Left renal cortex interstitium (tissue), 4 donors: ENCODE results near the gene LNX2. TPM values are rescaled to one million over a fixed set of nuclear protein-coding genes. Genes with fewer than 3 reads are reported as not detected.

Source experiments
- DNase-seq, 4 donors: peaks; one replicate each; pipeline ENCODE4 v3.0.0-alpha.2; 2013; ENCODE audit warnings: low read depth in 4 of 4, low spot score in 2 of 4, missing footprints in 1 of 4
- polyA plus RNA-seq, 4 donors: library from polyadenylated mRNA; unstranded; fragments of 120-200 nt; gene quantifications; one replicate each; pipeline ENCODE4 v1.2.1, GENCODE V29; 2013; ENCODE audit not compliant: insufficient read length in 4 of 4

The LNX2 gene
- polyA plus RNA-seq, 4 donors = 11.2 to 13.5 (median 12.0) TPM

DNA sequence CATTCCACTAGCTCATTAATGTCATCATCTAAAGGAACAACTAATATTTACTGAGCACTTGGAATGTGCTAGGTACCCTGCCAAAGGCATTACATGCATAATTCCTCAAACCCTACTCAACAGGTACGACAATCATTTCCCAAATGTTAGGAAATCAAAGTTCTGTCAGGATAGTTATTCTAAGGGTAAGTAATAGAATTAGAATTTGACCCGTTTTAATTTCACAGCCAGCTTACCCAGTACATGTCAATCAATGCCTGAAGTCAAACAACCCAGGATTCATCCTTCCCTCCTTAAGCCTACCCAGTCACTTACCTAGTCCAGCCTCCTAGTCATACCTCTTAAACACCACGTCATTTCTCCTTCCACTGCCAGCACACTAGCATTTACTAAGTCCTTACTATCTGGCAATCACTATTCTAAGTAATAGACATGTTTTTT, 2.4 kb downstream of the LNX2 start:
- no peak for DNase-seq

DNA sequence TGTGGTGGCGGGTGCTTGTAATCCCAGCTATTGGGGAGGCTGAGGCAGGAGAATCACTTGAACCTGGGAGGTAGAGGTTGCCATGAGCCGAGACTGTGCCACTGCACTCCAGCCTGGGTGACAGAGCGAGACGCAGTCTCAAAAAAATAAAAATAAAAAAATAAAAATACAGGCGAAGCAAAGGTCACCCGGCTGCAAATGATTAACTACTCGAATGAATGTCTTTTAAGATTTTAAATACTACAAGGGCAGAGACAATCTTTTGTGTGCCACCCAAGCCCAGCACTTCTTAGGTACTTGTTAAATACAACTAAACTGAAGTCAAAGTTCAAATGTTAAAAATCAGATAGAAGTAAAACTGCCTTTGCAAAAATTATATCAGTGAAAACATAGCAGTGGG, 6.7 kb downstream of the LNX2 start:
- no peak for DNase-seq

DNA sequence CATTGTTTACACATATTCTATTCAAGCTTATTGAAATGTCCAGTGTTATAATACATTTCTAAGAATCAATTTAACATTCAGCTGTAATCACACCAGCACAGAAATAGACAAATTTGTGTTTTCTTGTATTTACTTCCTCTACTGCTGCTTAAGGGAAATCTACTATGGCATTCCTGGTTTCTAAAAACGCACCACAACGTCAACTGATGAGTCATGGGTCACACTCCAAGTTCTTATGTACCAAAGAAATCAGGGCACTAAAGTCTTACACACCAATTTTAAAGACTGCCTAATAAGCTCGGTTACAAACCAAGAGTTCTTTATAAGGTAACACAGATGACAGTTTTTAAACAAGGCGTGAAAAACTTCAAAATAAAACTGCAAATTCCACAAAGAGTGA, 13.2 kb downstream of the LNX2 start:
- DNase-seq = no peak

DNA sequence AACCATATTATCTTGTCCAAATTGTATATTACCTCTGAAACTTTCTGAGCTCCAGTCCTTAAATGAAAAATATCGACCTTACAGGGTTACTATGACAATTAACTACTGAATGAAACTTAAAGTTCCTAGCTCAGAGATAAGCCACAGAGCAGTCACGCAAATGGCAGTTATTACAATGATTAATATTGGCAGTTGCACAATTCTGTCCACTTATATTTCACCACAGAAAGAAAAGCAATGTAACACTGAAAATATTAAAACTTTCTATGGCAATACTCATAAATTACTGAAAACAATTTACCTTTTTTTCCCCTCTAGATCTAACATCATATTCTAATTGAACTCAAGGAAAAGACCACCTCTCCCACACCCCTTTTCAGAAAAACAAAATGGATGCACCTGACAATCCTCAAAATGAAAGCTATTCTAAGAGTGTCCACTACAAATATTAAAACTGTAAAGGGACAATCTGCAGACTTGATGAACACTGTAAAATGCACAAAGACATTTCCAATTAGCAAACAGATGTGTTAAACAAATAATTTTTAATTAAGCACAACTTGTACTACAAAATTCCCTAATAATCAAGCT, 14.6 kb downstream of the LNX2 start:
- no peak for DNase-seq

DNA sequence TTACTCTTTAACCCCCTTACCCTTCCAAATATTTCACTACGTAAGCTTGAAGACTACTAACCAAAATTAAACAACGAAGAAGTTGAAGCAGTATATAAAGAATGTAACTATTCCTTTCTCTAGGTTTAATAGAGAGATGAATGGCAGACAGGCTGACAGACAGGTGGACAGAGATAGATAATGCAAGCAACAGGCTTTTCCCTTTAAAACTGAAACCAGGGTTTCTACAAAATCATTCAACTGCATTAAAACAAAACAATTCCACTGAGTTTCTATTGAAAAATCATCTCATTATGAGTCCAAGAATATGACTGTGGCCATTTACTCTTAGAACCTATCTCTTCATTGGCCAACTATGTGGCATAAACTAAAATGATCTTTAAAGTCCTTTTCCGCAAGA, 15.2 kb downstream of the LNX2 start:
- no peak for DNase-seq

DNA sequence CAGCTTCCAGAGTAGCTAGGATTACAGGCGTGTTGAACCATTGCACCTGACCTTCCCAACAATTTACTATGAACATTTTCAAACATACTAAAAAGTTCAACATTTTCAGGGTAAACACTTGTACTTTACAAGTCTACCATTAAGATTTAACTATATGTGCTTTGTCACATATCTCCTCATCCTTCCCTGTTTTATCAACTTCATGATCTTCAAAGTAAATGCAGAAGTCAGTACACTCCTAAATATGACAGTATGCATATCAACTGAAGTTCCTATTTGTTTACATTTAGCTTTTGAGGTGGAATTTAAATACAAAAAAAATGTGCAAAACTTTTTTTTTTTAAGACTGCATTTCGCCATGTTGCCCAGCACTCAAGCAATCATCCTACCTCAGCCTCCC, 18.5 kb downstream of the LNX2 start:
- no peak for DNase-seq

DNA sequence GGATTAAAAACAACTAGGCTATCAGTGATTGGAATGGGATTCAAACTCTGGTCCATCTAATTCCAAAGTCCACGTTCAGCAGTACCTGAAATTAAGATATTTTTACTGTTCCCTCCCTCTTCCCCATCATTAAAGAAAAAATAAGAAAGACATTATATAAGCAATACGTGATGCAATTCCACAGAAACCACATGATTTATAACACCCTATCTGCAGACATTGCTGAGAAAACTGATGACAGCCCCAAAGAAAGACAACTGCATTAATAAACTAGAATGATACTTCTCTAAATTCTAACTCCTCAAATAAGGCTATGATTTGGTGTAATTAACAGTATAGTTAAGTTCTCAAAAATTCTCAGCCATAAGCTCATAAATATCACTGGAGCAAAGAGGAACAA, 19.1 kb downstream of the LNX2 start:
- DNase-seq = no peak

DNA sequence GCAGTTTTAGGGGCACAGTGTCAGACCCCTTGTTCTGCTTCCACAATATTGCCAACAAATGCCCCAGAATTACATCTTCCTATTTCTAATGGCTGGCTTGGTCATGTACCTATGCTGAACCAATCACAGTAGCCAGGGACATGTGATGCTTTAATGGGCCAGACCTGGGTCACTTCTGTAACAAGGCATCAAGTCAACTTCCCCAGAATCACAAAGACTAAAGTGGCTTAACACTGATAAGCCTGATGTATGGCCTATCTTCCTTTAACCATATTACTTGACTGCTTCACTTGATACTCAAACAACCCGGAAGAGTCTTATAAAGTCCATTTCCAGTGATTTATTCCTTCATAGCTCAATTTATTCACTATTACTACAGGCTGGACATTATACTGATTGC, 19.6 kb downstream of the LNX2 start:
- no peak for DNase-seq

DNA sequence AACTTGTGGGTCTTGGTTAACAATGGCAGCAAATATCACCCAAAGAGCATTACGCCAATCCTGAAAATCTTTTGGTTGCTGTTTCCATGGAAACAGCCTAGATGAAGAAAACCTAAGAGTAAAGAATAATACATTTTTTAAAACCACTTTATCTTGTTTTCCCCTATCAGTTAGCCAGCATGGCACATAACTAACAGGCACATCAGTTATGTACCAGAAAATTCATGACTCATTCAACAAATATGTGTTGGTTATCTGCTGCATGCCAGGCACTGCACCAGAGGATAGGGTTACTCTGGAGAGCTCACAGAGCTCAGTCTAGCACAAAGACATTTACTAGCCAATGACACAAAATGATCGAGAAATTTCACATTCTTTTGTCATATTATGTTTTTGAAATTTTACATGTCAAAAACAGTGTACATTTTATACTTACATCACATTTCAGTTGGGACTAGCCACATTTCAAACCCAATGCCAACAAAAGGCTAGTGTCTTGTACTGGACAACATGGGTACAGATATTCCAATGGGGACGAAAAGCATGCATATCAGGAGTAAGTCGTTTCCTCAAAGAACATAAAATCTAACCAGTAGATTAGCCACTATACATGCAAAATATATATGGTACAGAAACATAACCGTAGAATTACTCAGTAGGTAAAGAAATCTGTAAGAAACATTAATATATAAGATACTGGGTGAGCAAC, 20.3 kb downstream of the LNX2 start:
- no peak for DNase-seq

DNA sequence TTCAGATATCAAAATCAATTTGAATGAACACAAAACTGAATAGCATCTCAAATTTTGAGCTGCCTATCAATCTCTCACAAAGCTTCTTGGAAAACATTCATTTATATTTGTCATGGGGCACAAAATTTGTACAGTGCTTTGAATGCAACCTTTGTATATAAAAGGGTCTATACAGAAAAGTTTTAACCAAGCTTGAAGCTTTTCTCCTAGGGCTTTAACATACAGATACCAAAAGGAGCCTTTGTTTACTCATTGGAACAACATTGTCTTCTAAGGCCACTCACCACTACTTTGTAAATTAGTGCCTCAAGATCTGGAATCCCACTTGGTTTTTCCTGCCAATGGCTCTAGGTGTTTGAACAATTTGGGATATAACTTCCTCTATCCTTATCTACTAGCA, 21.2 kb downstream of the LNX2 start:
- DNase-seq = no peak

DNA sequence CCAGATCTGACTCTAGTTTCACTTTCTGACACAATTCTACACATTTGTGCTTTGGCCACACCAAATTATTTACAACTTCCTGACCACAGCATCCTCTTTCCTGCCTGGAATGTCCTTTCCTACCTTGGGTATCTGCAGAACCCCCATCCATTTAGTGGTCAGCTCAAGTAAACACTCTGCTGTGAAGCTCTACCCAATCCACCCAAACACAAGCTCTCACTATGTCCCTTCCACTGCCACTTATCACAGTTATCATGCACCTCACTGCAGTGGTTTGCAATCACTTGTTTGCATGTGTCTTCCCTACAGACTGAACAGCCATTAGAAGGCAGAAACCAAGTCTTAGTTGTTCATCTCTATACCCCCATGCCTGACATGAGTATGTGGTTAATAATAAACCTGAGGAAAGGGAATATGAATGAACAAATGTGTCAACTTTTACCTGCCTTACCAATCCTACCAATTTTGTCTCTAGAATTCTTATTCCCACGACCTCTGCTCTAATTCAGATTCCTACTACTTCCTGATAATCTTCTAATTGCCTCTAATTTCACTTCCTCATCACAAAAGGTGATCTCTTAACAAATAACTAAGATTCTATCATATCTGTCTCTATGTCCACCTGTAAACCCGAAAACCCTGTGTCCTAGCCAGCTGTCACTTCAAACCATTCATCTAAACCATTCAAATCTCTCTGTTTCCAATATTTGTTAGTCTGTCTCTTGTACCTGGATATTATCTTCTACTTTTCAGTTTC, 25.1 kb downstream of the LNX2 start:
- DNase-seq = no peak

DNA sequence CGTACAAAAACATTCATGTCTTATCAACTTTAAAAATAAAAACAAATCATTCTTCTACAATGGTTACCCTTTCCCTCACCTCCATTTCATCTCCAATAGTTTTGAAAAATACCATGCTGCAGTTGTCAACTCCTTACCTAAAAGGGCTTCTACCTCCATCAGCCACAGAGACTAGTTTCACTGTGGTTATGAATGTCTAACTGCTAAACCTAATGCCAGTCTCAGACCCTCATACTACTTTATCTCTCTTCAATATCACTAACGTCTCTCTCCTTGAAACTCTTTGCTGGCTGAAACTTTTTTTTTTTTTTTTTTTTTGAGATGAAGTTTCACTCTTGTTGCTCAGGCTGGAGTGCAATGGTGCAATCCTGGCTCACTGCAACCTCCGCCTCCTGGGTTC, 27.1 kb downstream of the LNX2 start:
- DNase-seq = no peak

DNA sequence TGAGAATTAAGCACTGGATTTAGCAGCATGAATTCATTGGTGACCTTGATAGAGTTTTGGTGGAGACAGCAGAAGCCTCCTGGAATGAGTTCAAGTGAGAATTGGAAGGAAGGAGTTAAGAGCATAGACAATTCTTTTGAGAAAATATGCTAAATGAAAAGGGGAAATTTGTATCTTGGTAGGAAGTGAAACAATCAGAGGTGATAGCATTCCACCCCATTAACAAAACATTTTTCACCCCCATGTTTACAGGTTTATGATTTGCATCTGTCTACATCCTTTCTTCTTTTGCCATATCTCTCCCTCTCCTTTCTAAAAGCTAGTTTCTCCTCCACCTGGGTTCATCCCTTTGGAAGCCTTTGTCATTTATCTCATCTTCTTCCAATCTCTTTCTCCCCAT, 27.5 kb downstream of the LNX2 start:
- DNase-seq = no peak

DNA sequence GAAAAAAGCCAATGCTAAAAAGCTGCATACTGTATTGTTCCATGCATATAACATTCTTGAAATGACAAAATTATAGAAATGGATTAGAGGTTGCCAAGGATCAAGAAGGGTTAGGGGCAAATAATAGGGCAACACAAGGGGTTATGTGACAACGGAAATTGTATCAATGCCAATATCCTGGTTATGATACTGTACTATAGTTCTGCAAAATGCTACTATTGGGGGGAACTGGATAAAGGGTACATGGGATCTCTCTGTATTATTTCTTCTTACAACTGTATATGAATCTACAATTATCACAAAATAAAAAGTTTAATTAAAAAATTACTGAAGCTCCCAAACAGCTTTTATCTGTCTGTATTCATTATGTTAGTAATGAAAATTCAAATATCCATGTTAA, 31.9 kb downstream of the LNX2 start:
- DNase-seq = no peak

DNA sequence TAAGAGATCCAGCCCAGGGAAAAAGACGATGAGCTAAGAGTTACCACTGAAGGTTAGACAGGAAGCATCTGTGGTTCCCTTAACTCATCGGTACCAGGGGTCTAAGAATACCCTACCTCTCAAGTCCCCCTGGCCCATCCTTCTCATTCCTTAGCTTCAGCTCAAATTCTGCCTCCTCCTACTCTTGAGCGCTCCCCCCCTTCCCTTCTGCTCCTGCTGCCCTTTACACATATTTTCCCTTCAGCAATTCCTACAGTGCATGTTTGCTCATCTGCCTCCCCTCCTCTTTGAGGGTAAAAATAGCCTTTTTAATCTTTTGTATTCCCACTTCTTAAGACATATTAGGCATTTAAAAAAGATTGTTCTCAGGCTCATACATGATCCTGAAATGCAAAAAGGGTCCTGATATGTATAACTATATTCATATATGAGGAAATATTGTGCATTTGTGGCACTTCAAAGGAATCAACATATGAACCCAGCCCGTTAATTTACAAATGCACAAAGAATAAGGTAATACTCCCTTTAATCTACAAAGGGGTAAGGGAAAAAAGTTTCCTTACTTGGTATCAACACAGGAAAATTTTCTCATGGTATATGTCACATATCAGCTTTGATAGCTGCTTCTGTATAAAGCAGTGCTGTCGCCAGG, 33.1 kb downstream of the LNX2 start:
- DNase-seq = no peak

DNA sequence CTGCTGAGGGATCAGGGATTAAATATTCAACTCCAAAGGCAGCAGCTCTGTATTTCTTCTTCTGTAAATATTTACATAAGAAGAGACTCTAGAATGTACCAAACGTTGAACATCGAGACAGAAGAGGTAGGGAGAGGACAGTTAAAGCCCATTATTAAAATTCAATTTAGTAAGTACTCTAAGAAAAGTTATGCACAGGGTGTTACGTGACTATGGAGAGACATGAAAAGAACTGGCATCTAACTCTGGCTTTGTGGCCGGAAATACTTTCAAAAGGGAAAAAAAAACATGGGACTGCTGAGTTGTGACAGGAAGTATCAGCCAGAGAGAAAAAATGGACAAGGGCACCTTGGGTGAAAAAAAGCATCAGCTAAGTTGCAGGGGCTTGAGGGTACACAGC, 36.7 kb downstream of the LNX2 start:
- DNase-seq = no peak

DNA sequence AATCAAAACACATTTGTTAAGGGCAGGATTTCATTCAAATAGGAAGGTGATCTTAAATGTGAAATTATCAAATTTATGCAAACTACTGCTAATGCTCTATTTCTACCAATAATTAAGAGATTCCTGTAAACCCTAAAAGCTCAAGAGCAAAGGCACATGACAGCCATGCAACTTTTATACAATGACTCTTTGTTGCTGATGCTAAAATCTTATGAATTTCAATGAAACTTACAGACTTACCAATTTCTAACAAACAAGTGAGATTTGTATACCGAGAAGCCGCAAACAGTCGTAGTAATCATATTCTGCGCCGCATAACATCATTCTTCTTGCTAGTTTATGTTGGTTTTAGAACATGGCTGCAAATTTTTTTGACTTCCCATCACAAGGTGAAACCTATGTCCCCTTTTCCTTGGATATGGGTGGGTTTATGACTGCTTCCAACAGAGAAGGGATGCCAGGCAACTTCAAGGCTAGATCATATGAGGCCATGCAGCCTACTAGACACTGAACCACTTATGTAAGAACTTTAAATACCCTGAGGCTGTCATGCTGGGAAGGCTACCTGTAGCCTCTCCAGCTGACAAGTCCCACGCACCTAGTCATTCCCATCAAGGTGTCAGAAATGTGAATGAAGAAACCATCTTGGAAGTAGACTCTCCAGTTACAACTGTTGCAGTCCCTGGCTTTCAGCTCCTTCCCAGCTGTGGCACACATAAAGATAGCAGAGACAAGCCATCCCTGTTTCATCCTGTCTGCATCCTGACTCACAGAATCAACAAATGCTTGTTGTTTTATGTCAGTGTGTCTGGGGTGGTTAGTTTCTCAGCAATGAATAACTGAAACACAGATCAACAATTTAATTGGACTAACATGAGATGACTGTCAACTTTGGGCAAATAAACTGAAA, 42.0 kb downstream of the LNX2 start:
- no peak for DNase-seq

DNA sequence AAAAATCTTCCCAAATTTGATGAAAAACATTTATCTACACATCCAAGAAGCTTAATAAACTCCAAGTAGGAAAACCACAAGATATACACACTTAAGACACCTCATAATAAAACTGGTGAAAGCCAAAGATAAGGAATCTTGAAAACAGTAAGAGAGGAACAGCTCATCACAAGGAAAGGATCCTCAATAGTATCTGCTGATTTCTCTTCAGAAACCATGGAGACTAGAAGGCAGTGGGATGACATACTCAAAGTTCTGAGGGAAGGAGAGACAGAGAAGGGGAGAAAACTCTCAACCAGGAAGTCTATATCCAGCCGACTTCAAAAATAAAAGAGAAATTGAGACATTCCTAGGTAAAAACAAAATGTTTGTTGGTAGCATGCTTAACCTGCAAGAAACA, 45.7 kb downstream of the LNX2 start:
- DNase-seq = no peak

DNA sequence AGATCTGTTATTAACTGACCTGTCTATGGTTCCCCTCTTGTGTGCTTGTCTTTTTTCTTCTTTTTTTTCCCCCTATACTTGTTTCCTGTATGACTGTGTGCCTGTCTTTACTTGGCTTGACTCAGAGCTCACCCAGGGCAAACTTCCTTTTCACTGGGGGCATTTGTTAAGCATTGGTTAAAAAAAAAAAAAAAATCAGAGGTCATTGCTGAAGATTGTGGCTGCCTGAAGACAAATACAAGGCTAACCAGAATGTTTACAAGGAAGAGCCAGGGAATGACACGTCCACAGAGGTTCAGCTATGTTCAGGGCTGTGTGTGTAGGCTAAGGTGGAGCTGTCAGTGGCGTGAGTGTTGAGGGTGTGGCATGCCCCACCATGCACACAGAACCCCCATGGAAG, 47.1 kb downstream of the LNX2 start:
- DNase-seq = no peak

DNA sequence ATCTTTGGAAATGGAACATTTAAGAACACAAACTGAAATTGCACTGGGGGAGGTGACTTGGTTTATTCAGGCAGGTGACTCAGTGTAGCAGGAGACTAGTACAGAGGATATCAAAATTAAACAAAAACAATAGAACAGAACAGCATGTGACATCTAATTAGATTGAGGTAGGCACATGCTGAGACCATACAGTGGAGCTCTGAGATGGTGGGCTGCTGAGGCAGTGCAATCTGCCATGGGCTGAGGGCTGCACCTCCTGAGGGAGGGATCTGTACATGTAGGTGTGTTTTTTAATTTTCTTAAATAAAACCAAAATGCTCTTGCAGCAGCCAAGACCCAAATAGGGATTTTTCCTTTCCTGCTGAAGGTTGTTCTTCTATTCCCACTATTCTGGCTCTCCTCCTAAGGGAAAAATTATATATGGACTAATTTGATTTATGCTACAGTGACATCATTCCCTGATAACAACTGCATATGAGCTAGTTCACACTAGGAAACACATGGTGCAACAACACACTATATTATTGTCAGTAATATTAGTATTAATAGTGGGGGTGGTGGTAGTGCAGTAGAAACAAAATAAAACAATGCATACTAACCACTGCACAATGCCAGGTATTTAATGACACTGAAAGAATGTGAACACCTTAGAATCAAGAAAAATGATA, 48.0 kb downstream of the LNX2 start:
- DNase-seq = no peak
